Small intestine (tissue), 7 donors: ENCODE measurements around the gene AGAP4. TPM values are rescaled to one million over a fixed set of nuclear protein-coding genes. Genes with fewer than 3 reads are reported as not detected.
"Not testable (repeated sequence)": the region's sequence is repeated elsewhere in the genome, so short reads cannot be mapped to it uniquely, and the experiment has no call there.

Source experiments
- DNase-seq, 2 donors: peaks; one replicate each; pipeline versions ENCODE4 v3.0.0 to v3.0.0-alpha.2; 2013
- FAIRE-seq: peaks from 2 replicates; lab custom pipeline; 2012; peaks lifted over from hg19 to GRCh38; lab: Jason Lieb, UNC
- H3K27ac ChIP-seq, 3 donors: one replicate each; pipeline ENCODE4 v1.5.1; 2013; ENCODE audit warnings: low read length in 2 of 3, mild to moderate bottlenecking in 2 of 3, control low read depth in 1 of 3, inconsistent platforms in 1 of 3, low read depth in 1 of 3, moderate library complexity in 1 of 3
- H3K27me3 ChIP-seq, 3 donors: one replicate each; pipeline ENCODE4 v1.6.1; 2013; ENCODE audit warnings: low read length in 3 of 3, inconsistent platforms in 1 of 3; ENCODE audit not compliant: control insufficient read depth in 3 of 3, insufficient read depth in 3 of 3
- H3K36me3 ChIP-seq, 3 donors: one replicate each; pipeline ENCODE4 v1.6.1; 2013; ENCODE audit warnings: low read length in 3 of 3, inconsistent platforms in 1 of 3, low read depth in 1 of 3, mild to moderate bottlenecking in 1 of 3, moderate library complexity in 1 of 3; ENCODE audit not compliant: control insufficient read depth in 3 of 3, insufficient read depth in 2 of 3
- H3K4me1 ChIP-seq, 3 donors: one replicate each; pipeline ENCODE4 v1.6.1; 2013; ENCODE audit warnings: low read length in 2 of 3, inconsistent platforms in 1 of 3, low read depth in 1 of 3, mild to moderate bottlenecking in 1 of 3, moderate library complexity in 1 of 3; ENCODE audit not compliant: control insufficient read depth in 3 of 3, insufficient read depth in 2 of 3
- H3K4me3 ChIP-seq, 3 donors: one replicate each; pipeline ENCODE4 v1.5.1; 2013; ENCODE audit warnings: low read length in 3 of 3, control low read depth in 1 of 3, inconsistent platforms in 1 of 3, low read depth in 1 of 3, mild to moderate bottlenecking in 1 of 3, moderate library complexity in 1 of 3
- H3K9me3 ChIP-seq, 2 donors: one replicate each; pipeline ENCODE4 v1.6.1; 2013; ENCODE audit warnings: low read depth in 1 of 2, low read length in 1 of 2; ENCODE audit not compliant: control insufficient read depth in 2 of 2, insufficient read depth in 1 of 2
- WGBS, 3 donors: extraction: QIAGEN DNeasy Blood & Tissue Kit; methylation state at CpG; one replicate each; pipeline ENCODE4 v1.1.7; 2013; 5-methylcytosine and 5-hydroxymethylcytosine counted together
- polyA plus RNA-seq, 4 donors: library from polyadenylated mRNA; stranded (reverse) in 3 of 4; unstranded in 1 of 4; fragments of 200-250 nt in 3 of 4; fragments of 120-200 nt in 1 of 4; gene quantifications; one replicate each; pipeline versions ENCODE4 v1.2.1 to v1.2.3, GENCODE V29; 2013
- donor health status: healthy with polysubstance abuse.
- donor health status: control.
- donor health status: control.
- donor health status: Bipolar disorder and iron deficiency.
- donor health status: healthy.

AGAP4 gene
- polyA plus RNA-seq, 4 donors: 10.9 to 56.1 (median 24.3) TPM

GRCh38 chr10:45786217-45786616 is 61.1 kb downstream of the AGAP4 start:
- not testable (repeated sequence) for H3K4me1 ChIP-seq, H3K4me3 ChIP-seq, H3K27ac ChIP-seq, FAIRE-seq, H3K9me3 ChIP-seq, H3K27me3 ChIP-seq, DNase-seq
- peaks cover 0 to 20% (median 4%) of the 10 kb centered on the region in 3 donors for H3K36me3 ChIP-seq
- 50 to 100% (median 68%) methylated on average over 1 of the region's 1 CpG for WGBS, 3 donors

Other genes starting within 250 kb of the AGAP4 start
- 10 to 100 TPM in 1 of 4 donors, 1 to 10 TPM in 2, under 1 TPM in 1; 0.81 to 11.7 (median 3.8) TPM for gene ZFAND4, start 174.7 kb downstream of the AGAP4 start, polyA plus RNA-seq
- 10 to 100 TPM; 15.0 to 62.2 (median 20.7) TPM for gene WASHC2C, start 120.2 kb downstream of the AGAP4 start, polyA plus RNA-seq
- gene TIMM23, start 125.0 kb upstream of the AGAP4 start, polyA plus RNA-seq: 10 to 100 TPM; 43.1 to 91.0 (median 75.6) TPM
- gene NCOA4, start 183.1 kb upstream of the AGAP4 start, polyA plus RNA-seq: 100 to 1,000 TPM in 3 of 4 donors, 10 to 100 TPM in 1; 82.1 to 245 (median 190) TPM
- gene MSMB, start 198.8 kb upstream of the AGAP4 start, polyA plus RNA-seq: 10 to 100 TPM in 1 of 4 donors, 1 to 10 TPM in 1, under 1 TPM in 1, not detected in 1; 0.58 to 46.3 (median 1.4) TPM